ENCODE measurements around the gene TPRG1.

GRCh38 chr3:189372243-189372642 lies 200.5 kb downstream of the TPRG1 start:
- TF ChIP-seq CTCF (IDR thresholded peaks at IDR 0.05) (no peak), POLR2A (IDR thresholded peaks at IDR 0.05) (no peak)

All from Peyer's patch (tissue), 4 donors.